Measurements from ENCODE around the gene ASIP.
"Not testable (repeated sequence)": the region's sequence is repeated elsewhere in the genome, so short reads cannot be mapped to it uniquely, and the experiment has no call there.

The ASIP gene, protein sequence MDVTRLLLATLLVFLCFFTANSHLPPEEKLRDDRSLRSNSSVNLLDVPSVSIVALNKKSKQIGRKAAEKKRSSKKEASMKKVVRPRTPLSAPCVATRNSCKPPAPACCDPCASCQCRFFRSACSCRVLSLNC

DNA sequence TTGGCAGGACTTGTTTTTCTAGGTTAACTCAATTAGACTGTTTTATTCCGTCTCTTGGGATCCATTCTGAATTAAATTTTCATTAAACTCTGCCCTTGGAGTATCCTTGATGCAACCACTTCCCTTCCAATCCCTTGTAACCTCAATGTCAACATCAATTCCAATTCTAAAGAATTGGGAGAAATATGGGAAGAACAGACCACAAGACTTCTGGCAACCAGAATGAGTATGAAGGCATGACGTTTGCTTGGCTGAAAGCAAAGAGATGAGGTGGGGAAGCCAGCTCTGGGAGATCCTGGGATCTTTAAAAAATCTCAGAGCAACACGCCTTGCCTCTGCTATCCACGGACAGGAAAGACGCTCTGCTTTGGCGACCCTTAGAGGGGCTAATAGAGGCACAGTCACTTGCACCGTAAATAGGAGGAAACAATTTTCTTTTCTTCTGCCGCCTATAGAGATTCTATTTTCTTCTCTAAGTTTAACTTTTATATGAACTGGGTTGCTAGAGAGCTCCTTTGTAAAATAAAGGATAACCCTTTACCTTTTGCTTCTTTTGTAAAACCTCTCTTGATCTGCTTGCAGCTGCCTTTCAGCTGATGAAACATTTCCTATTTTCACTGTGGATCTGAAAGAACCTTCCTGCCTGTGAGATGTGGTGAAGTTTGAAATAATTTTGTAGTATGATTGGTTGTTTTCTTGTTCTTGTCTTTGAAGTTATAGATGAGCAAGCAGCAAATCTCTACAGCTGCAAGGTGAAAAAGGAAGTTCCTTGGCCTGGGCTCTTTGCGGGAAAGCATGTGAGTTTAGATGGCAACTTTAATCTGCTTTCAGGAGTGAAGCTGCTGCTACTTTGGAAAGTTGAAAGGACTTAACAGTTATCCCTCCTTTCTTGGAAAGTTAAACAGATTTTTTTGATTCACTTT, at the start of gene ASIP:
Gene ASIP (plus strand): TSS at position 731 of the 923 bp plus-strand sequence. CDS start 18,952 bp downstream, outside the sequence.
- no peak for DNase-seq

DNA sequence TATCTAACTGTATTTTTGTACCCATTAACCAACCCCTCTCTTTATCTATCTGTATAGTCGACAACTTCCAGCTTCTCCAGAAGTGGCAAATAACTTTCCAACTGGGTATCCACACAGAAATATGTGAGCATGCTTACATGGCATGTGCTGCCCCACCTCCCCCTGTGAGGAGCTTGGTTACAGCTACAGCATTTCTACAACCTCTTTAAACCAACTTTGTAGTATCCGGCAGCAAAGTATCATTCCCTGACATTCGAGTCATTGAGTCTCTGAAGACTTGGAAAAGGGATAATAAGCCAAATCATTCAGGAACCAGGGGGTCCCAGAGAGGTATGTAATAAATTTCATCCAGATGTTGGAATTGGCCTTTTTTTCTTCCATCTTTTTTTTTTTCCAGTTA, 48.2 kb upstream of the ASIP start:
- DNase-seq, result no peak

DNA sequence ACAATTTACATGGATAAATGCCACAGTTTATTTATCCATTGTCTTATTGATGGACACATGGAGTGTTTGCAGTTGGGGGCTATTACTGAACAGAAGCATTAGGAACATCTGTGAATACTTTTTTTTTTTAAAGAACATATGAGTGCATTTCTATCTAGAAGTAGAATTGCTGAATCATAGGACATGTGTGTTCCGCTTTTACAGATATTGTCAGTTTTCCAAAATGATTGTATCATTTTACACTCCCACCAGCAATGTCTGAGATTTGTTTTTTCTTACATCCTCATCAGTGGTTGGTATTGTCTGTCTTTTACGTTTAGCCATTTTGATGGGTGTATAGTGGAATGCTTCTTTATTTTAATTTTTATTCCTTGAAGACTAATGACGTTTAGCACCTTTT, 42.0 kb upstream of the ASIP start:
- no peak for DNase-seq

DNA sequence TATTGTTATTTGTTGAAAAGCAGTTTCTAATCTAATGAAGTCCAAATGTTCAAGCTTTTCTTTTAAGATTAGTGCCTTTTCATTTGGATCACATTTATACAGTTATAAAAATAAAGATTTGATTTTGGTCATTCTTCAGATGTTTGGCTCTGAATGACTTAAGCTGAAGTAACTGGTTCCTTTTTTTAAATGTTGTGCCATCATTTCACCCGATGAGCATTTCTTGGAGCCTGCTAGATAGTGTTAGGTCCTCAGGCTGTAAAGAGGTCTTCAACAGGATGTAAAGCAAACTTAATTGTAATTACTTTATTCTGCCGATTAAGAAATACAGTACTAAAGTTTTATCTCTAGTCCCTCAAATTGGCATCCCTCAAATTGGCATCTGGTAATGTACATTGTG, 41.2 kb upstream of the ASIP start:
- DNase-seq, result no peak

DNA sequence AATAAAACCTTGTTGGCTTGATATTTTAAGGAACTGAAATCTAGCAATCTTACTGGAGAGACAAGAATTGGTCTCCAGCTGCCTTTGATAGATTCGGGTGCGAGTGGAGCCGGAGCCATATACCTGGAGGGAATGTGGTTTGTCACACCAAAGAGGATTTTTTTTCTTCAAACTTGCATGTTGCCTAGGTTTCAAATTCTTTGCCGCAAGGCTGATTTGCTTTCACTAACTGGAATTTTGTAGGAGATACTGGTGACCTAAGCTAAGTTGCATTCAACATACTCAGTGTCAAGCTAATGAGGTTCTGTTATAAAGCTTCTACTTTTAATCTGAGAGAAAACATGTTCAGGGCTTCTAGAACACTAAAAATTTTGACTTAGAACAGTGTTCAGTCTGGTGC, 39.7 kb upstream of the ASIP start:
- DNase-seq, result no peak

DNA sequence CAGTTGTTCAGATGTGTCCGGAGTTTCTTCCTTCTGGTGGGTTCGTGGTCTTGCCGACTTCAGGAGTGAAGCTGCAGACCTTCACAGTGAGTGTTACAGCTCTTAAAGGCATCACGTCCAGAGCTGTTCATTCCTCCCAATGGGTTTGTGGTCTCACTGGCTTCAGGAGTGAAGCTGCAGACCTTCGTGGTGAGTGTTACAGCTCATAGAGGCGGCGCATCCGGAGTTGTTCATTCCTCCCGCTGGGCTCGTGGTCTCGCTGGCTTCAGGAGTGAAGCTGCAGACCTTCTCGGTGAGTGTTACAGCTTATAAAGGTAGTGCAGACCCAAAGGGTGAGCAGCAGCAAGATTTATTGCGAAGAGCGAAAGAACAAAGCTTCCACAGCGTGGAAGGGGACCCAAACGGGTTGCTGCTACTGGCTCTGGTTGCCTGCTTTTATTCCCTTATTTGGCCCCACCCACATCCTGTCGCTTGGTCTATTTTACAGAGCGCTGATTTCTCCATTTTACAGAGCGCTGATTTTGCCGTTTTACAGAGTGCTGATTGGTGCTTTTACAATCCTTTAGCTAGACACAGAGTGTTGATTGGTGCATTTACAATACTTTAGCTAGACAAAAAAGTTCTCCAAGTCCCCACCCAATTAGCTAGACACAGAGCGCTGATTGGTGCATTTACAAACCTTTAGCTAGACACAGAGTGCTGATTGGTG, 35.9 kb upstream of the ASIP start:
- not testable (repeated sequence) for DNase-seq

DNA sequence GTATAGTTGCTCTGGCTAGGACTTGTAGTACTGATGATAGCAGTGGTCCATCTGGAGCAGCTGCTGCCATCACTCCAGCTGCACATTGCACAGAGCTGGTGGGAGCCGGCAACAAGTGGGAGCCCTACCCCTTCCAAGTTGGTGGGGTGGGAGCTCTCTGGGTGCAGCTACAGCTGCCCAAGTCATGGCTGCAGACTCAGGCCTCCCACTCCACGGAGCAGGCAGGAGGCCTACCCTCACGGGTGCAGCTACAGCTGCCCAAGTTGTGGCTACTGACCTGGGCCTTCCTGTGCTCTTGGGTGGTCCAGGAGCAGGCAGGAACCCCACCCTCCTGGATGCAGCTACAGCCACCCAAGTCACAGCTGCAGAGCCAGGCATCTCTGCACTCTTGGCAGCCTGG, 32.1 kb upstream of the ASIP start:
- DNase-seq, result no peak

DNA sequence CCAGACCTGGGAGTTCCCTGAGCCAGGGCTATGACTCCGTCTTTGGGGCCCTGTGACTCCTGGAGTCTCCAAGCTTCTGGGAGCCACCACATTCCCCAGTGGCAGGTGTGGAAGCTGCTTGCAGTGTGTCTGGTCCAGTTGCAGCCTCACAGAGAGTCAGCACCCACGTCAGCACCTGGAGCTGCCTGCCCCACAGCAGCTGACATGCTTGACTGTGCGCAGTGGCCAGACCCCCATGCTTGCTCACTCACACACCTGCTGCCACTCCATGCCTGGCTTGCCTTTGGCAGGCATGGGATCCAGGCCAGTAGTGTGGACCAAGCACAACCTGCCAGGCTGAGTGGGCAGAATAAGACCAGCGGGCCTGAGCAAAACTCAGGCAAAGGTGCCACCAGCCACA, 31.0 kb upstream of the ASIP start:
- no peak for DNase-seq

DNA sequence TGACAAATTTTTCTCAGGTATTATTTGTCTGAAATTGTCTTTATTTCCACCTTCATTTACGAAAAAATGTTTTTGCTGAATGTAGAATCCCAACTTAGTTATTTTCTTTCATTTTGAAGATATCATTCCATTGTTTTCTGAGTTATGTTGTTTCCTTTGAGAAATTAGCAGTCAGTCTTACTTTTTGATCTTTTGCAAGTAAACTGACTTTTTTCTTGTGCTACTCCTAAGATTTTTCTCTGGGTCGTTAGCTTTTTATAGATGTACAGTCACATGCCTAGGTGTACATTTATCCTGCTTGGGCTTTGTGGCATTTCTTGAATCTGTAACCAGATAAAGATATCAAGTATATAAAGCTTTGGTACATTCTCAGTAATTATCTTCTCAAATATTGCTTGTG, 29.6 kb upstream of the ASIP start:
- no peak for DNase-seq

DNA sequence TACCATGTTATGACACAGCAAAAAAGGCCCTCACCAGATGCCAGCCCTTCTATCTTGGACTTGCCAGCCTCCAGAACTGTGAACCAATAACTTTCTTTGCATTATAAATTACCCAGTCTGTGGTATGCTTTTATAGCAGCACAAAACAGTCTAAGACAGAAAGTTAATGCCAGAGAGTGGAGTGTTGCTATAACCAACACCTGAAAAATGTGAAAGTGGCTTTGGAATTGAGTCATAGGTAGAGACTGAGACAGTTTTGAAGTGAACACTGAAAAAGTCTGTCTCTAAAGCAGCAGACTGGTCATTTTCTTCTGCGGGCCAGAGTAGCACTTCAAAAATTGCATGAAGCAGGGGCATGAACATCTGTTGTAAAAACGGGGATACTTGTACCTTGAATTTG, 28.0 kb upstream of the ASIP start:
- DNase-seq, result no peak

DNA sequence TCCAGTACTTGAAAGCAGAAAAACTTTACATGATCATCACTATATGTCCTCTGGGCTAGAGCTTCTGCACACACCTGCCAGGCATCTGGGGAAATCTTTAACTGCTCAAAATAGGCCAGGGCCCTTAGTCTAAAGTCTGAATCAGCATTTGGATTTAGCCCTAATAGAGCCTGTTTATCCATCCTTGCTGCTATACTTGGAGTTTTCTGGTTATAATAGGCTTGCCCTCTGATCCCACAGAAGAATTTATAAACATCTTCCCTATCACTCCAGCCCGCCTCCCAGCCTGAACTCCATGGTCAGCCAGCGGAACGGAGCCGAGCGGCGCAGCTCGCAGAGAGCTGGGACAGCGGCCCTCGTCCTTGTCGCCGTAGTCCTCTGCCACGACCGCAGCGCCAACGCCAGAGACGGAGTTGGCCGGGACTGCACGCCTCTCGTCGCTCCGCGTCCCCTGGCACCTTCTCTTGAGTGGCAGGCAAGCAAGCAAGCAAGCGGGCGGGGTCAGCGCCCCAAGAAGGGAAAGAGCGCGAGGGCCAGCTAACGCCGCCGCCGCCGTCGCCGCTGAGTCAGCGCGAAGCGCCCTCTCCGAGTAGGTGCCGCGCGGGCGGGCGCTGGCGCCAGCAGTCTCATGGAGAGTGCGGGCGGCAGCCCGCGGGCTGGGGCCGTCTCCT, 25.4 kb upstream of the ASIP start:
- DNase-seq, result peak; percentile 14

DNA sequence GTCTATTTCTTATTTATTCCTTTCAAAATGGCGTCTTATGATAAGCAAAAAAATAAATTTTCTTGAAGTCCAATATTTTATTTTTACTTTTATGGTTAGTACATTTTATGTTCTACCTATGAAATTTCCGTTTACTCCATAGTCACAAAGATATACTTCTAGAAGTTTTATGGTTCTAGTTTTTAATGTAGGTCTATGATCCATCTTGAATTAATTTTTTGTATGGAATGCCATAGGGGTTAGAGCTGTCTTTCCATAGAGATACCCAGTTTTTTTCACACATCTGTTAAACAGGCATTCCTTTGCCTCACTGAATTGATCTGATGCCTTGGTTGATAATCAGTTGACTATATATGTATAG, 24.9 kb upstream of the ASIP start:
- no peak for DNase-seq

DNA sequence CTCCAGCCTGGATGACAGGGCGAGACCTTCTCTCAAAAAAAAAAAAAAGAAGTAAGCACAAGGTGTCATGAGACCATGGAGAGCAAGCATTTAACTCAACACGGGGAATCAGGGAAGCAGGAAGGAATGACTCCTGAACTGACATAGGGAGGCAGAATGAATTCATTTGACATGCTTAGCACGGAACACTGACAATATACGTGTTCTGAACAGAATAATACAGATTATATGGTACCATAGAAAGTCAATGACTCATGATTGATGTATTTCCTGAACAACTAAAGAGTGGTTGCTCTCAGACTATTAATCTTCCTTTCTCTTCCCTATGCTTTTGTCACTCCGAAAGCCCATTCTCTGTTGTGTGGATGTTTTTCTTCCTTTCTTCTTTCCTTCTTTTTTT, 20.7 kb upstream of the ASIP start:
- DNase-seq, result peak; percentile 26

DNA sequence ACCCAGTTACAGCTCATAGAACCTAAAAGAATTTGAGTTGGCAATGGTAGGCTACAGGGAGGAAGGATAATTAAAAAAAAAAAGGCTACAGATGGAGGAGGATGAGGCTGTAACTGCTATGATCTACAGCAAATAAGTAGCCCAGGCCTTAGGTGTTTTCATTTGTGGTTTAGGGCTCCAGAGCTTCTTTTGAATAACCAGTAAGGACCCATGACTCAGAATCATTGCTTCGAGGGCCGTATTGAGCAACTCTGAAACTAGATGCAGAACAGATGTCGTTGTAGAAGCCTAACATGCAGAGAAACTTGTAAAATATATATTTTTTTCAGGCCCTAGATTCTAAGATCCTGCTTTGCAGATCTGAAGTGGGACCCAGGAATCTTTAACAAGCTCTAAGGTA, 19.0 kb upstream of the ASIP start:
- peak; percentile 32 for DNase-seq

DNA sequence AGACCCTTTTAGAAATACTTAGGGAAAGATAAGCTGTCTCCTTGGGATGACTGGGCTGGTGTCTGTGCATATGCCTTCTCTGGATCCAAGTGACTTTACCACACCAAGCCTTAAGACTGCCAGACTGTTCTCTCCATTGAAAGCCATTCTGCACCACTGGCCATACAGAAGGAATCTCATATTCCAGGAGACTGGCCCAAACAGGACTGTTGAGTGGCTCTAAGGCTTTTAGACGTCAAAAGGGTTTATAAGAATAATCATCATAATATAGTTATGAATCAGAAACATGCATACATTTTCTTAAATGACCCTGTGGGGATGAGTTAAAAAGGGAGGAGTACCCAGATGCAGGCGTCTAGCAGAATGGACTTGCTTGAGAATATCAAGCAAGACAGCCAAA, 17.0 kb upstream of the ASIP start:
- not testable (repeated sequence) for DNase-seq

DNA sequence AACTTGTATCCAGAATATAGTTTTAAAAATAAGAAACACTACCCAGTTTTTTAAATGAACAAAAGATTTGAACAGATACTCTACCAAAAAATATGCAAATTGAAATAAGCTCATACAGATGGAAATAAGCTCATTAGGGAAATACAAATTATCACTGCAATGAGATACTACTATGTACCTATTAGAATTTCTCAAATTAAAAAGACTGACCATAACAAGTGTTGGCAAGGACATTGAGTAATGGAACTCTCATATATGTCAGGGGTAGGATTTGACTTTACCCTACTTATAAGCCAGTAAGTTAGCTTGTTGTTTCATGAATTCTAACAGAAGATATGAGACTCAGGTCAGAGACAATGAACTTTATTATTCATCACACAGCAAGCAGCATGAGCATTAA, 9.6 kb upstream of the ASIP start:
- DNase-seq, result no peak

DNA sequence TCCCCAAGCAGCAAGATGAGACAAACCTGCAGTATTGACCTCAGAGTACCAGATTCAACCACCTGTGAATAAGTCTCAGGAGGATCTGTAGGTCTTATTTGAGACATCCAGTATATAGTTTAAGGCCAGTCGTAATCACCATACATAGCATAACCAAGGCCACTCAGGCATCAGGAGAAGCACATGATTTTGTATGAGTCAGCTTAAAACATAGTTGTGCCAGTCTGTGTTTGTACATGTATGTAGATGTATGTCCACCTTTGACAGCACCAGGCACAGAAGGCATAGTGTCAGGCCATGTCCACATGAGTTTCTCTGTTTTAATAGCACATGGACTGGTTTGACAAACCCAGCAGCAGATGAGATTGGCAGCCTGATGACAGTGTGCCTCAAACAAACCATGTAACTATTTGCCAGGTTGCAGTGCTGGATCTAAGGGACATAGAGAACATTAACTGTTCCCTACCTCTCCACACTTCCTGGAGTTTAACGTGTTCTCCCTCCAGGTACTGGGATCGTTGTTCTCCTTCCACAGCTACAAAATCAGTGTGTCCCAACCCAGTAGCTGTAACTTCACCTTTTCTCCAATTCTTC, 8.6 kb upstream of the ASIP start:
- no peak for DNase-seq

DNA sequence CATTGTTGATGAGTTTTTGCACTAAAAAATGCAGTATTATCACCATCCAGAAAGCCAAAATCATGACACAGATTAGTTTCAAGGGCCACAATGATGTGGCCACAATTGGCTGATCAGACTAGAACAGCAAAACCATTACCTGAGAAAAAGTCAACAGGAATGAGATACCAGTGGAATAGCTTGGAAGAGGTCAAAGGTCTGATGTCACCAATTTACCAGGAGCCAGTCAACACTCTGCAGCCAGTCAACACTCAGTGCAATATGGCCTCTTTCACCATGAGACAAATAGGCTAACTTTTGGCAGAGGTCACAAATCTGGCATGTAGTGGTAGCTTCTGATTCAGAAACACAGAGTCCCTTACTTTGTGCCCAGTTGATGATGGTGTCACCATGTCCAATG, 7.5 kb upstream of the ASIP start:
- DNase-seq, result no peak

DNA sequence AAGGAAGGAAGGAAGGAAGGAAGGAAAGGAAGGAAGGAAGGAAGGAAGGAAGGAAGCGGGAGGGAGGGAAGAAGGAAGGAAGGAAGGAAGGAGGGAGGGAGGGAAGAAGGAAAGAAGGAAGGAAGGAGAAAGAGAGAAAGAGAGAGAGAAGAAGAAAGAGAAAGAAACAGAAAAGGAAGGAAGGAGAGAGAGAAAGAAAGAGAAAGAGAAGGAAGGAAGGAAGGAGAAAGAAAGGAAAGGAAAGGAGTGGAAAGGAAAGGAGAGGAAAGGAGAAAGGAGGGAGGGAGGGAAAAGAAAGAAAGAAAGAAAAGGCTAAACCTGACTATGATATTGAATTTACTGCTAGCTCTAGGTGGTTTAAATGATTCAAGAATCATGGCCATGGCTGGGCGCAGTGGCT, 5.3 kb upstream of the ASIP start:
- no peak for DNase-seq

DNA sequence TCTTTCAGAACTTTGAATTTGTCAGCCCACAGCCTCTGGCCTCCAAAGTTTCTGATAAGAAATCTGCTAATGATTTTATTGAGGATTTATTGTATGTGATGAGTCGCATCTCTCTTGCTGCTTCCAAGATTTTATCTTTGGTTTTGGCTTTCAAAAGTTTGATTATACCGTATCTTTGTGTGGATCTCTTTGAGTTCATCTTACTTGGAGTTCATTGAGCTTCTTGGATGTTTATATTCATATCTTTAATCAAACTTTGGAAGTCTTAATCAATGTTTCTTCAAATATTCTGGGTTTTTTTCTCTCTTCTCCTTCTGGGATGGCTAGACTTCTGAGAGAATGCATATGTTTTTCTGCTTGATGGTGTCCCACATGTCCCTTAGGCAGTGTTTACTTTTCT, 3.3 kb upstream of the ASIP start:
- DNase-seq, result no peak

DNA sequence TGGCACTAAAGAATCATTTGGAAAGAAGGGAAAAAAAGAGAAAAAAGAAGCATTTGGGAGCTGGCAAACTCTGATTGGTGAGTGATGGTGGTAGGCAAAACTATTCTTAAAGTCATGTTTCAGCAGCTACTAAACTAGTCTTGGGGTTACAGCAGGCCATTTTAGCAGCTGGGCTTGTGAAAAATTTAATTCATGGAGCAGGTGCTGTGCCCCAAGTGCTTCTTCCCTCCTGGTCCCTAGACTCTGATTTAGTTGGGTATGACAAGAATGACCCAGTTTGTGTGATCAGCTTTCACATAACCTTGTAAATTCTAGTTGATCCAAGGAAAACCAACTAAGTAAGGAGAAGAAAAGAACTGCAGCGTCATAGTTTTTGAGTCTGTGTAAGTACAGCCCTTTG, 1.1 kb upstream of the ASIP start:
- DNase-seq, result no peak

DNA sequence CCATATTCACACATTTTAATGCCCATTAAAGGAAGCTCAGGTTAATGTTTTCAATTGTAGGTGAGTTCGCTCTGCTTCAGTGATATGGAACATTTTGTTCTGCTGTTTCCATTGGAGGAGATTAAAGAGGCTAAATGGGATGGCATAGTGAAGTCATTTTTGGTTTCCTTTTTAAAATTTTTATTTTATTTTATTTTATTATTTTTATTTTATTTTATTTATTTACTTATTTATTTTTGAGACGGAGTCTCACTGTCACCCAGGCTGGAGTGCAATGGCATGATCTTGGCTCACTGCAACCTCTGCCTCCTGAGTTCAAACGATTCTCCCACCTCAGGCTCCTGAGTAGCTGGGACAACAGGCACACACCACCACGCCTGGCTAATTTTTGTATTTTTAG, 792 bp downstream of the ASIP start:
- not testable (repeated sequence) for DNase-seq

DNA sequence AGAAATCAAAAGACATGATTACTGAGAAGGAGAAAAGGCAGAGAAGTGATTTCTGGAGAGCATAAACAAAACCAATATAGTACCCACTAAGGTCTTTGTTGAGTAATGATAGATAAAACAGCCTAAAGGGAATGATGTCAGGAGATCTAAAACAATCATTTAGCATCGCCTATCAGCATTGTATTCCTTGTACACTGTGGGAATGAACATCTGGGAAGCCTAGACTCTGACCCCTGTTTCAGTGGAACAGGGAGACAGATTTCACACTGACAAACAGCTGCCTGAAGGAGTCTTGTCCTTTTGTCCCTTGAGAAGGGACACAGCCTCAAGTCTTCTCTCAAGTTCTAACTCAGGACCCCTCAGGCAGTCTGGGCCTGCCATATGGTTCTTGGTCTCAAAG, 1.7 kb downstream of the ASIP start:
- no peak for DNase-seq

Data from NCI-H226 (cell line).